ENCODE data around the gene CDKN1B.

CDKN1B gene

DNA sequence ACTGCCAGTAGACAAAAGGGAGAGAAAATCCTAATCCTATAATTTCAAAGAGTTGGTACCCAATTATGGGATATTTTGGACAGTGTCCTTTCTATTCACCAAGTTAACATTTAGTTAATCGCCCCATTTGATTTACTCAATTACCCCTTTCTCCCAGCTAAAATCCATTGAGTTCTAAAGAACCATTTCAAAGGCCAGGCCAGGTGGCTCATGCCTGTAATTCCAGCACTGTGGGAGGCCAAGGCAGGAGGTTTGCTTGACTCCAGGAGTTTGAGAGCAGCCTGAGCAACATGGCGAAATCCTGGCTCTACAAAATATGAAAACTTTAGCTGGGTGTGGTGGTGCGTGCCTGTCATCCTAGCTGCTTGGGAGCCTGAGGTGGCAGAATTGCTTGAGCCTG lies 15.7 kb upstream of the CDKN1B start:
- DNase-seq (ENCODE audit: low read depth in 2 of 2), result no peak

DNA sequence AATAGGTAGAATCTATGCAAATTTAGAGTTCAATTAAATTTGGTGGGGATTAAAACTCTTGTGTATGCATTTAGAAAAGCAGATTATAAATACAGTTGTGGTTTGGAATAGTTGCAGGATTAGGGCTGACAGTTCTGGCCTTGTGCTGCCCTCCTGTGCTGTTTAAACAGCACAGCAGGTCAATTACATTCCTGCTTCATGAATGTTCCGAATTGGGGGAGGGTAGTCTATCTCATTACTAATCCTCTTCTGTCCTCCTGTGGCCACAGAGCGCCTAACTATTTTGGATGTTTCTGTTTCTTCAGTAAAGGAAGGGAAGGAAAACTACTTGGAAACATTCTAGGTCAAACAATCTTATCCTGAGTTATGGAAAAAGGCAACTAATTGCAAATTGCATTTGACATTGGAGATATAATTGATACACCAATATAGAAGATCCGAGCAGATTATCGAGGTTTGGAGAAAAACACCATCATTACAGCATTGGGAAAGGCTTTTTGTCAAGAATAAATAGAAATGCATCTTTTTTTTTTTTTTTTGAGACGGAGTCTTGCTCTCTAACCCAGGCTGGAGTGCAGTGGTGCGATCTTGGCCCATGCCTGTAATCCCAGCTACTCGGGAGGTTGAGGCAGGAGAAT lies 12.5 kb upstream of the CDKN1B start:
- no peak for DNase-seq (ENCODE audit: low read depth in 2 of 2)

DNA sequence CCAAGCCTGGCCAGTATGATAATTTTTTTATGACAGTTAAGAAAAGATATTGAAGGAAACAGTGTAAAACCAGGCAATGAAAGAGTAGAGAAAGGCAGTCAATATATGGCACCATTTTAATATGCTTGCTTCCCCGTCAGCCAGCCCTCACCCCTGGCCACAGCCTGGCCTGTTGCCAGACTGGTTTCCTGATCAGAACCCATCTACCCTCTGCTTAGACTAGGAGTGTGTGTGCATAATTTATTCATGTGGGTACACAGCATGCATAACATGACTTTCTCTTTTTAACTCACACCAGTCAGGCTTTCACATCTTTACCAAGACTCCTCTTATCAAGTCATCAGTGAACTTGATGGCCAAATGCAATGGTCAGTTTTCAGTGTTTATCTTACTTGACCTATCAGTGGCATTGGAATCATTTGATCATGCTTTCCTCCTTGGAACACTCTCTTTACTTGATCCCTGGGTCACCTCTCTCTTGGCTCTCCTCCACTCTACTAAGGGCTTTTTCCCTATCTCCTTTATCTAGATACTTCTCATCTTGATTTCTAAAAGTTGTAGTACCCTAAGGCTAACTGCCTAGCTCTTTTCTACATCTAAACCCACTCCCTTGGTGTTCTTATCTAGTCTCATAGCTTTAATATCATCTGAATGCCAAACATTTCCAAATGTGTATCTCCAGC lies 11.2 kb upstream of the CDKN1B start:
- peak in 1 of 2 donors; percentile 41 for DNase-seq (ENCODE audit: low read depth in 2 of 2)

DNA sequence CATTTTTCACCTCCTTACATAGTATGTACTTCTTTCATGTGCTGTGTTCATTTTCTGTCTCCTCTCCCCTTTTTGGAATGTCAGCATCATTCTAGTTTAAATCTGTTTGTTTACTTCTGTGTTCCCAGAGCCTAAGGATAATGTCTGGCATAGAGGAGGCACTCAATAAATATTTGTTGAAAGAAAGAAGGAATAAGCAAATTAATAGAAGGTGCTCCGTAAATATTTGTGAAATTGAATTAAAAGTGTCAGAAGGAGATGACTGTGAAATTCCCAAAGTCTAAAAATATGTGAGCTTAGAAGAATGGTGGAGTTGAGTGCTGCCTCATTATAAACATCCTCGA lies 3.3 kb upstream of the CDKN1B start:
- DNase-seq (ENCODE audit: low read depth in 2 of 2), result no peak

DNA sequence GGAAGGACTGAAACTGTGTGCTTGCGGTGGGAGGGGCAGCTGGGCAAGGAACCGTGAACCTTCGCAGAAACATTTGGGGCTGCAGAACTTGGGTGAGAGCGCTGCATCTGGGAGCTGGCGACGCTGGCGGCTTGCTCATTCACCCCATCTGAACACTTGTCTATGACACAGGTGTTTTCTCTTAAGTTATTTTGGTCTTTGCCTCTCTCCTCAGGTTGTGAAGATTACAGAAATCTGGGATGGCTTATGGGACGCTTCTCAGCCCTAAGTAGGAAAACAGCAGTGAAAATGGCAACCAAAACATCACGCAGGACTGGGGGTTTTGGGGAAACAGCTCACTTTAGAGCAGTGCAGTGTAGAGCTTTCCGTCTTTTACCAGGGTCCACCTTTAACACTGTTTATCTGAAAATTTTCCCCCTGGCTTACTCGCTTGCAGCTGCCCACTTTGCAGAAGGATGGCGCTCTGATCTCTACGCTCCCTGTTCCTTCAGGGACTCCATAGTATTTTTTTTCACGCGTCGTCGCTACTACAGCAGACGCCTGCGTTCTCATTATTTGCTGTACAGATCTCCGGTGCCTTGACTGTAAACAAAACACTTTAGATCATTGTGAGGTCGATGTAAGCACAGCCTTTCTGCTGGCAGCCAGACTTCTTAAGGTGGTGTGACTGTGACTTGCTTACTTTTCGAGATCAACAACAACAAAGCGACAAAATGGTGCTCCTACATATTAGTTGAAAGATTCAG lies 2.7 kb upstream of the CDKN1B start:
- DNase-seq (ENCODE audit: low read depth in 2 of 2), result no peak

DNA sequence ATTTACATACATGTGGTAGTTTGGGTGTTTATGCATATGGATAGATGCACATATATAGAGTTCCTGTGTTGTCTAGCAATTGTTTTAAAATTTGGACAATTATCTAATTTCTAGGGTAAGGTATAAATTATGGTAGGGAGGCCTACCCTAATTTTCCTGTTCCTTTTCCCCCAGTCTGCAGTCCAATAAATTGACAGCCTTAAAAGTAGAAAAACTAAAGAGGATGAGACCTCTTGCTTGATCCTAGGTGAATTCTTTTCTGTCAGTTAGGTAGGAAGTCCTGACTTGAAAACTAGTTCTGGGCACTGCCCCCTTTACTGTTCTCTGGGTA lies 2.1 kb upstream of the CDKN1B start:
- no peak for DNase-seq (ENCODE audit: low read depth in 2 of 2)

DNA sequence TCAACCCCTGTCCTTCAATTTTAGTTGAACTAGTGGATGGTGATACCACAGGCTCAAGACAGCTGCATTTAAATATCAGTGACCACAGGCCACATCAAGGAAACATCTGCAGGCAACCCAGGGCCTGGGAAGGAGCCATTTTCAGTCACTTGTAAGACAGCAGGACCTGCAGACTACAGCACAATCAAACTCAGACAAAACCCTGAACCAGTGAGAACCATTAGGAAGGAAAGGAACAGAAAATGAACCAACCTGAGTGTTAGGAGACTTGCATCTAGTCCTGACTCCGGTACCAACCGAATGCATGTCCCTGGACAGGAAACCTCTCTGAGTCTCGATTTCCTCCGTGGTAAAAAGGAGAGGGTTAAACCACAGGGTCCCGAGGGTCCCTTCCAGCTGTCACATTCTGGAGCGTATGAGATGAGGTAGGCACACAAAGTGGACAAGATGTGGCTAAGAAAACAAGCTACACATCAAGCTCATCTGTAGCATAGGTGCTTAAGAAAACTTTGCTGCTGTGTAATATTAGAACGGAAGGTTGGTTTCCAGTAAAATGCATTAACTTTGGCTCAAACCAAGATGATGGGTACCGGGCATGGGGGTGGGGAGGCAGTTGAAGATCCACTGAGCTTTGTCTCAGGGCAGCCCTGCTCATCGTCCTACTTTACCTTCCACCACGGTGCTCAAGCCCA lies 1.6 kb upstream of the CDKN1B start:
- DNase-seq (ENCODE audit: low read depth in 2 of 2), result no peak

DNA sequence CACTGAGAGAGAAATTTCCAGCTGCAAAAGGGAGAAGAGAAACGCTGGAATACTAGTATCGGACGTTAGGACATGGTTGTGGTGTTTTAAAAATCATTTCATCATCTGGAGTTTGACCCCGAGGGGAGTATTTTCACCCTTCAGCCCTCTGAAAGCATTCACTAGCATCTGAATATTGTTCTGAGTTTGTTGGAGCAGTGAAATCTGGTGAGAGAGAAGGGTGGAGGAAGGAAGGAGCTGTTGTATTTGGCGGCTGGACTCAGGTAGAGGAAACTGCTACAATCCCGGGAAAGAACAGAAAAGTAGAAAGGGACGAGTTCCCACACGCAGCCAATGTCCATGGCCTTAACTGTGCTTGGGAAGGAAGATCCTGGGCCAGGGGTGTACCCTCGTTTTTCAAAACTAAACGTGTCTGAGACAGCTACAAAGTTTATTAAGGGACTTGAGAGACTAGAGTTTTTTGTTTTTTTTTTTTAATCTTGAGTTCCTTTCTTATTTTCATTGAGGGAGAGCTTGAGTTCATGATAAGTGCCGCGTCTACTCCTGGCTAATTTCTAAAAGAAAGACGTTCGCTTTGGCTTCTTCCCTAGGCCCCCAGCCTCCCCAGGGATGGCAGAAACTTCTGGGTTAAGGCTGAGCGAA lies 896 bp upstream of the CDKN1B start:
- DNase-seq (ENCODE audit: low read depth in 2 of 2), result no peak

DNA sequence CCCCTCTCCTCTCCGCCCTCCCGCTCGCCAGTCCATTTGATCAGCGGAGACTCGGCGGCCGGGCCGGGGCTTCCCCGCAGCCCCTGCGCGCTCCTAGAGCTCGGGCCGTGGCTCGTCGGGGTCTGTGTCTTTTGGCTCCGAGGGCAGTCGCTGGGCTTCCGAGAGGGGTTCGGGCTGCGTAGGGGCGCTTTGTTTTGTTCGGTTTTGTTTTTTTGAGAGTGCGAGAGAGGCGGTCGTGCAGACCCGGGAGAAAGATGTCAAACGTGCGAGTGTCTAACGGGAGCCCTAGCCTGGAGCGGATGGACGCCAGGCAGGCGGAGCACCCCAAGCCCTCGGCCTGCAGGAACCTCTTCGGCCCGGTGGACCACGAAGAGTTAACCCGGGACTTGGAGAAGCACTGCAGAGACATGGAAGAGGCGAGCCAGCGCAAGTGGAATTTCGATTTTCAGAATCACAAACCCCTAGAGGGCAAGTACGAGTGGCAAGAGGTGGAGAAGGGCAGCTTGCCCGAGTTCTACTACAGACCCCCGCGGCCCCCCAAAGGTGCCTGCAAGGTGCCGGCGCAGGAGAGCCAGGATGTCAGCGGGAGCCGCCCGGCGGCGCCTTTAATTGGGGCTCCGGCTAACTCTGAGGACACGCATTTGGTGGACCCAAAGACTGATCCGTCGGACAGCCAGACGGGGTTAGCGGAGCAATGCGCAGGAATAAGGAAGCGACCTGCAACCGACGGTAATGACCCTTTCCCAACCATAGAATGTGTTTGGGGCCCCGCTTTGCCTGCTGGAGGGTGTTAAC lies 615 bp downstream of the CDKN1B start:
- DNase-seq (ENCODE audit: low read depth in 2 of 2), result no peak

DNA sequence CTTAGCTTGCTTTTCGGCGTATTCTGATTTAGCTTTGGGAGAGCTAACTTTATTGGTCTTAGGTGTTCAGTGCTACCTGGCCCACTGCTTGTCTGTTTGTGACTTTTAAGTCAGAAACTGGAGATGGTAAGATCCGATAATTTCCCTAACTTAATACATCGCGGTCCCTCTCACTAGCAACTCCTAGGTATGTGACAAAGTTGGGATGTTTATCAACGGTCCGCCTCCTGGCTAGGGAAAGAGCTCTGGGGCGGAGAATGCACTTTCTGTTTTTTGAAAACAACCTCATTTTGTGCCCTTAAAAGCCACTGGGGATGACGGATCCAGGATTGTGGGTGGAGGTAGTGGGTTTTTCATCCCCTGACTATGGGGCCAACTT lies 1.2 kb downstream of the CDKN1B start:
- no peak for DNase-seq (ENCODE audit: low read depth in 2 of 2)

DNA sequence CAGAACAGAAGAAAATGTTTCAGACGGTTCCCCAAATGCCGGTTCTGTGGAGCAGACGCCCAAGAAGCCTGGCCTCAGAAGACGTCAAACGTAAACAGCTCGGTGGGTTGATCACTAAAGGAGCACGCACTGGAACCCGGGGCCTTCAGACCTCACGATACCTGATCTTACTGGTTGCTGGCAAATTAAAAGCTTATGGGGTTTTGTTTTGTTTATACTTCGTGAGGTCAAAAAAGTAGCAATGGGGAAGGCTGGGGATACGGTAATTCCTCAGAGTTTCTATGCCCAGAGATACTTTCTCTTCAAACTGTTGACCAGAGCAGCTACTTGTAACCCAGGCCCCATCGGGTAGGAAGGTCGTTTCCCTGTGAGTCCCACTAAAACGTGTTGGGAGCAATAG lies 1.7 kb downstream of the CDKN1B start:
- no peak for DNase-seq (ENCODE audit: low read depth in 2 of 2)

DNA sequence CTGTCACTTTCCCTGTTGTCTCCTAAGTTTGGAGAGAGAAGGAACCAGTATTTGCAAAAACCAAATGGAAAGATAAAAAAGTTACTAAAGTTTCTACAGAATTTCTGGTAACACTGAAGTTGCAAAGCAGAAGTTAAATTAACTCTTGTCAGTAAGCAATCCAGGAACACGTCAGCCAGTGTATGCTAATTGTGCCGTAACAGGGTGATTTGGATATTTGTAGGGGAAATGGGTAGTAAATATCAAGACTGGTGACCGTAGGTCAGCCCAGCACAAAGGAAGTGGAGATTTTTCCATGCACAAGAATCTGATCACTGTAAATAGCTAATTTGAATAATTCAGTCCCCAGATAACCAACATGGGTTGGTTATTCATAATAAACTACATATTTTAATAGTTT lies 2.3 kb downstream of the CDKN1B start:
- no peak for DNase-seq (ENCODE audit: low read depth in 2 of 2)

DNA sequence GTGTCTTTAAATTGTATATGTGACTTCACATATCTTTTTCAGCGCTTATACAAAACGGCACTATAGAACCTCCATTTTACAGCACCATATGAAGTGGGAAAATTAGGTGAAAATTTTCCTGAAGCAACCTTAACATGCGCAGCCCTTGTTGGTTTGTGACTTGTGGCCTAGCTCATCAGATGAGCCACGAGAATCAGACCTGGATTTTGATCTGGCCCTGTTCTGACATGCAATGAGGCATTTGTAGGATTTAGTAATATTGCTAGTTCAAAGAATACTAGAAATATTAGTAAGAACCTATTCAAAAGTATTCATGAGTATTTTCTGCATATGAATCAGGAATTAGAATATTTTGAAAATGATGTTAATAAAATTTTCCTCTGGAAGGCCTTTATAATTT lies 2.9 kb downstream of the CDKN1B start:
- no peak for DNase-seq (ENCODE audit: low read depth in 2 of 2)

DNA sequence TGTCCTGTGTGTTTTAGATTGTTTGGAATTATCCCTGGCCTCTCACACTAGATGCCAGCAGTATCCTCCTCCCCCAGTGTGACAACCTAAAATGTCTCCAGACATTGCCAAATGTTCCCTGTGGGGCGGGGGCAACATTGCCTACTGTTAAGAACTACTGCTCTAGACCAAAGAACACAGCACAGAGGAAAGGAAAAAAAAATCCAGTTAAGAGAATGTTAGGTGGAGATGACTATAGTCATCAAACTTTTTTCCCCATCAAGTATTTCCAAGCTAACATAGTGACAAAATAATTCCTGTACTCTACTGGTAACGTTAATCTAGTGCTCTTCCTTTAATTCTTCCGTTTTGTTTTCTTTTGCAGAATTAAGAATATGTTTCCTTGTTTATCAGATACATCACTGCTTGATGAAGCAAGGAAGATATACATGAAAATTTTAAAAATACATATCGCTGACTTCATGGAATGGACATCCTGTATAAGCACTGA lies 3.5 kb downstream of the CDKN1B start:
- no peak for DNase-seq (ENCODE audit: low read depth in 2 of 2)

DNA sequence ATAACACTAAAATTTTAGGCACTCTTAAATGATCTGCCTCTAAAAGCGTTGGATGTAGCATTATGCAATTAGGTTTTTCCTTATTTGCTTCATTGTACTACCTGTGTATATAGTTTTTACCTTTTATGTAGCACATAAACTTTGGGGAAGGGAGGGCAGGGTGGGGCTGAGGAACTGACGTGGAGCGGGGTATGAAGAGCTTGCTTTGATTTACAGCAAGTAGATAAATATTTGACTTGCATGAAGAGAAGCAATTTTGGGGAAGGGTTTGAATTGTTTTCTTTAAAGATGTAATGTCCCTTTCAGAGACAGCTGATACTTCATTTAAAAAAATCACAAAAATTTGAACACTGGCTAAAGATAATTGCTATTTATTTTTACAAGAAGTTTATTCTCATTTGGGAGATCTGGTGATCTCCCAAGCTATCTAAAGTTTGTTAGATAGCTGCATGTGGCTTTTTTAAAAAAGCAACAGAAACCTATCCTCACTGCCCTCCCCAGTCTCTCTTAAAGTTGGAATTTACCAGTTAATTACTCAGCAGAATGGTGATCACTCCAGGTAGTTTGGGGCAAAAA lies 4.1 kb downstream of the CDKN1B start:
- no peak for DNase-seq (ENCODE audit: low read depth in 2 of 2)

DNA sequence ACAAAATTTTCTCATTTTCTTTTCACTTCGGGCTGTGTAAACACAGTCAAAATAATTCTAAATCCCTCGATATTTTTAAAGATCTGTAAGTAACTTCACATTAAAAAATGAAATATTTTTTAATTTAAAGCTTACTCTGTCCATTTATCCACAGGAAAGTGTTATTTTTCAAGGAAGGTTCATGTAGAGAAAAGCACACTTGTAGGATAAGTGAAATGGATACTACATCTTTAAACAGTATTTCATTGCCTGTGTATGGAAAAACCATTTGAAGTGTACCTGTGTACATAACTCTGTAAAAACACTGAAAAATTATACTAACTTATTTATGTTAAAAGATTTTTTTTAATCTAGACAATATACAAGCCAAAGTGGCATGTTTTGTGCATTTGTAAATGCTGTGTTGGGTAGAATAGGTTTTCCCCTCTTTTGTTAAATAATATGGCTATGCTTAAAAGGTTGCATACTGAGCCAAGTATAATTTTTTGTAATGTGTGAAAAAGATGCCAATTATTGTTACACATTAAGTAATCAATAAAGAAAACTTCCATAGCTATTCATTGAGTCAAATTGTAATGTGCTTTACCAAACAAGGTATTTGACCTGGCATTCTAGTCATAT lies 4.8 kb downstream of the CDKN1B start:
- no peak for DNase-seq (ENCODE audit: low read depth in 2 of 2)

DNA sequence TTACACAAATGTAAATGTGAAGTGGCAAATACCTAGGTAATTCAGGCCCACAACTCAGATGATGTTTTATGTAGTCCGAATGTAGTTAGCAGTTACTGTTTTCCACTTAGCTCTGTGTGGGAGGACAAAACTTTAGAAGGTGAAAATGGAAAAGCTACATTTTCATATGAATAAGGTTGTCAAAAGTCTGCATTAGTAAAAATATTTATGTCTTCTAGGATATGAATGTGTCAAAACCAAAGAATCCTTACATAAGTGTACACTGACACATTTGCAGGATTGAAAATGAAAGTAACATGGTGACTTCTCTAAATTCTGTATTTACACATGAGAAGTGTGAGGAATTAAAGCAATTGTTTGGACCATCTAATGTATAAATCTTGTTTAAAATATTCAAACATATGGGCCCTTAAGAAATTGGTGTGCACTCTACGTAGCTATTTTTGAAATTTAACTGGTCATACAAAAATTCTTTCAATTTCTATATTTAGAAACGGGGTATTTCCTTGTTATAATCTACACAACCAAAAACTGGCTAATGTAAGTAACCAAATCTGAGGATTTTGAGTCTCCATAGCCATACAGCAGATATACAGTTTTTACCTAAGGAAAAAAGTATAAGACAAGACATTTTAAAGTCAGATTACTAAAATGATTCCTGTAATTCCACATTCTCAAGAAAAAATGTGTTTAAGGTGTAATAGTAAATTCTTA lies 5.4 kb downstream of the CDKN1B start:
- no peak for DNase-seq (ENCODE audit: low read depth in 2 of 2)

DNA sequence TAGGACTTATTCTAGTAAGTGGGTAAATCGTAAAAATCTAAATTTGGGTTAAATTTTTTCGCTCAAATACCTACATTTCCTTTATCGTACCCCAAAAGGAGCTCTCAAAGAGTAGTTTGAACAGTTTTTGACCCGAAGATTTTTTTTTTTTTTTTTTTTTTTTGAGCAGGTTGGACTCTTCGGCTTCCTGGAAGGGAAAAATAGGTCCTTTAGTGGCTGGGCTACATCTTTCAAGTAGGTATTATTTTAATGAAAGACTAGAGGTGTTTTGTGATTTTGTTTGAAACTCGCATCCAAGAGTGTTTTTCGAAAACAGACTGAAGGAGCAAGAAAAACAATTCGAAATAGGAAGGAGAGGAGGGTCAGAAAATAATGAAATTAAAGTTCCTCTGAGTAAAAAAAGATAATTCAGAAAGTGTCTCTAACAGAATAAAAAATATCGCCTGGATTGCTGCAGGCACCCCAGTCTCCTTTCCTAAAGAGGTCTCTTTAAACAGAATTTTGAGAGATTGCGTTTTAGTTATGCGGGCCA lies 6.0 kb downstream of the CDKN1B start:
- DNase-seq (ENCODE audit: low read depth in 2 of 2), result no peak

DNA sequence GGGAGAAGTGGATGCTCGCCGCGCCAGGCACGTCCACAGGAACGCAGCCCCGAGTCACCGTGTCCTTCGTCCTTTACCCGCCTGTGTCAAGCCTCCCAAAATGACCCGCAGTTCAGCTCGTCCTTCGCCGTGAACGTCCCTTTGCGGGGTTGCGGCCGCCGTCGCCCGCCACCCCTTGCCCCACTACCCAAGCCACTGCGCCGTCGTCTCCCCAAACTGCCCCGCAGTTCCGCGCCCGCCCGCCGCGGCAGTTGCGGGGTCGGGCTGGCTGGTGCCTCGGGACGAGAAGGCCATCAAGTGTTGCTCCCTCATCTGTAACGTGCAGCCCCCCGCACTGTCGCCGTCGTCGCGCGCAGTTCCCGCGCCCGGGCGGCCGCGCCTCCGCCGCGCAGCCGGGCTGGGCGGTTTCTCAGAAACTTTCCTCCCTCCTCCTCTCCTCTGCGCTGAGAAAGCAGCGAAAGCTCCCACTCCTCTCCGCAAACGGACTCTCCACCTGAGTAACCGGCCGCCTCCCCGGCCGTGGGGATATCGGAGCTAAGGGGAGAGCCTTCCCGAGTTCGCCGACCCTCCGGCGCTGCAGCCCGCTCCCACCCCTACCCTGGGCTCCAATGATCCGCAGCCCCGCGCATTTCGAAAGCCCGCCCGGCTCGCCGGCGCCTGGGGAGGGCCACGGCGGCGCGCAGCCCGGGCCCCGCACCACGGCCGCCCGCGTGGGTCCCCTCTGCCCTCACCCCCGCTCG lies 6.7 kb downstream of the CDKN1B start:
- no peak for DNase-seq (ENCODE audit: low read depth in 2 of 2)
